Stimulated activated CD8-positive, alpha-beta memory T cell treated with anti-CD3 and anti-CD28 coated beads, Interleukin-15, amount 100 ng/mL, for 48 hours (primary cell): ENCODE data around the gene PSORS1C2.

Experiments
- DNase-seq, 2 donors: peaks; one replicate each; pipeline ENCODE4 v3.0.0-alpha.2; 2020; ENCODE audit warnings: low read depth in 2 of 2

Gene PSORS1C2

GRCh38 chr6:31140643-31141042 is 1.8 kb upstream of the PSORS1C2 start:
- no peak for DNase-seq

- DNase-seq, result no peak
These were observed 733 bp upstream of the PSORS1C2 start for GRCh38 chr6:31139599-31139998.

GRCh38 chr6:31135710-31136109 is 3.2 kb downstream of the PSORS1C2 start:
- no peak for DNase-seq

GRCh38 chr6:31132806-31133205 is 6.1 kb downstream of the PSORS1C2 start:
- DNase-seq, result no peak

GRCh38 chr6:31131595-31131994 is 7.3 kb downstream of the PSORS1C2 start:
- no peak for DNase-seq

GRCh38 chr6:31130751-31131150 is 8.1 kb downstream of the PSORS1C2 start:
- DNase-seq, result no peak

GRCh38 chr6:31129130-31129529 is 9.7 kb downstream of the PSORS1C2 start:
- no peak for DNase-seq

- DNase-seq, result peak; percentile 37 to 51
These were observed 10.7 kb downstream of the PSORS1C2 start for GRCh38 chr6:31128093-31128676.

GRCh38 chr6:31126396-31127175 is 12.3 kb downstream of the PSORS1C2 start:
- no peak for DNase-seq

- DNase-seq, result no peak
These were observed 13.1 kb downstream of the PSORS1C2 start for GRCh38 chr6:31125586-31126363.

GRCh38 chr6:31125162-31125561 is 13.7 kb downstream of the PSORS1C2 start:
- no peak for DNase-seq

- DNase-seq, result no peak
These were observed 15.8 kb downstream of the PSORS1C2 start for GRCh38 chr6:31122791-31123706.

- DNase-seq, result no peak
These were observed 17.6 kb downstream of the PSORS1C2 start for GRCh38 chr6:31121131-31121790.

- DNase-seq, result no peak
These were observed 18.5 kb downstream of the PSORS1C2 start, which contains the start of gene CDSN for GRCh38 chr6:31120151-31120915. CDSN (minus strand) TSS chr6:31120446; CDS start chr6:31120419, 27 bp downstream.

- DNase-seq, result no peak
These were observed 20.7 kb downstream of the PSORS1C2 start for GRCh38 chr6:31118178-31118577.

- no peak for DNase-seq
These were observed 22.0 kb downstream of the PSORS1C2 start for GRCh38 chr6:31116661-31117385.

GRCh38 chr6:31115941-31116560 is 22.8 kb downstream of the PSORS1C2 start:
- no peak for DNase-seq

GRCh38 chr6:31114970-31115849 is 23.7 kb downstream of the PSORS1C2 start:
- no peak for DNase-seq
